Limb (tissue), 2 donors: Measurements from ENCODE around the gene TMEM255B.
A peak's percentile ranks its signal among the peaks of the same experiment; 100 is the strongest.
"Not testable (repeated sequence)": the region's sequence is repeated elsewhere in the genome, so short reads cannot be mapped to it uniquely, and the experiment has no call there.

Experiments used
- DNase-seq, 2 donors: peaks; one replicate each; pipeline ENCODE4 v3.0.0-alpha.2; 2016; ENCODE audit errors: extremely low spot score in 2 of 2

TMEM255B gene

DNA sequence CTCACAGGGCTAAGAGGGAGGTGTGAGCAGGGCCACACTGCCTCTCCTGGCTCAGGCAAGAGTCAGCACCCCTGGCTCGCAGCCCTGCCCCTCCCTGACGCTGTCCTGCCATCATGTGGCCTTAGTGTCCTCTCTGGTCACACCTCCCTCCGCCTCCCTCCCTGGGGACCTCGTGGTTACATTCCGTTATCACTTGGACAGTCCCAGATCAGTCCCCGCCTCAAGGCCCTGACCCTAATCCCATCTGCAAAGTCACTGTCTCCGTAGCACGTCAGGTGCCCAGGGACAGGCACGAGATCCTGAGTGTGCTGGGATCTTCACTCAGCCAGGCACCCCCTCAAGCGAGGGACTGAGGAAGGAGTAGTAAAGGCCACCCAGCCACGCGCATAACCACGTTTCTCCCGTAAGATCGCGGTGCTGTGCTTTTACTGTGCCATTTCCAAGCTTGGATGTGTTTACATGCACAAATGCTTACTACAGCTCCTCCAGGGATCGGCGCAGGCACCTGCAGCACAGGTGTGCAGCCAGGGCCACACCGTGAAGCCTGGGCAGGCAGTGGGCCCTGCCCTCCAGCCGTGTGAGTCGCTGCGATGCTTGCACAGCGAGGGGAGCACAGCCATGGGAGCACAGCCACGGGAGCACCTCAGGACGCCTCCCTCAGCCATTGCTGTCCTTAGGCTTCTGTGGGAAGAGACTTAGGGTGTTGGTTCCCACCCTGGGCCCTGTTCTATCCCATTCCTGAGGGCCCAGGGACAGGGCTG is 10.7 kb upstream of the TMEM255B start:
- no peak for DNase-seq

DNA sequence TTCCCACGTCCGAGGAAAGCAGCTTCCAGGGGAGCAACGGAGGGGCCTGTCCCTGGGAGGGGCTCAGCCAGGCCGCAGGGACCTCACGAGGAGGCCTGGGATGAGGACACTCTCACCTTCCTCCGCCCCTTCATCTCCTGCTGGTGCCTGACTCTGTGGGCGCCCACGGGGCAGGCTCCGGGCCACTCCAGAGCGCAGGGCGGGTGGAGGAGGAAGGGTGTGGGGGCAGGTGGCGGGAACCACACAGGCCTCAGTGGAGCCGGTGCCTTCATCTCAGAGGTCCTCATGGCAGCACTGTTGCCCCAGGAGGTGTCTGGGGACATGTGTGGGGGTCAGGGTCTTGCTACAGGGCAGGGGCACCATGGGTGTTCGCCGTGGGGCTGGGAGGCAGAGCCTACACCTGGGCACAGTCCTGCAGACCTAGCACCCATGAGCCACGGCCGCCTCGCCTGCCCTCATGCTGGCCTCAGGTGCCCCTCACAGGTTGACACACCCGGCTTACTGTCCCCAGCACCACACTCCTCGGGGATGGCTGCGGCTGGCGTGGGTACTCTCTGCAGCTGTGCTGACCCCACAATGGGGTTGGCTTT is 10.1 kb upstream of the TMEM255B start:
- no peak for DNase-seq

DNA sequence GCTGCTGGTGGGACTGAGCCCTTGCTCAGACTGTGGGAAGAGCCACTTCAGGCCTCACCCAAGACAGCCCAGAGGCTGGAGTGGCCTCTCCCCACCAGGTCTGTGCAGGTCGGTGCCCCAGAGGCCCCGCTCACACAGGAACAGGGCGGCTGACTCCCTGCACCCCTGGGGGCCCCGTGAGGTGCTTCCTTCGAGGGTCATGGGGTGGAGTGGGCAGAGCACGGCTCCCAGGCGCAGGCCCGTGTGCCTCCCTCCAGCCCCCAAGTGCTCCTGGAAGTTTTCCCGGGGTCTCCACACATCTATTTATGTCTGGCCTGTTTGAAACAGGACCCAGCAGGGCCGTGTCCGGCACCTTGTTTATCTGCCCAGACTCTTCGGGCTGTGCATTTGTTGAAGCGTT is 9.5 kb upstream of the TMEM255B start:
- no peak for DNase-seq

DNA sequence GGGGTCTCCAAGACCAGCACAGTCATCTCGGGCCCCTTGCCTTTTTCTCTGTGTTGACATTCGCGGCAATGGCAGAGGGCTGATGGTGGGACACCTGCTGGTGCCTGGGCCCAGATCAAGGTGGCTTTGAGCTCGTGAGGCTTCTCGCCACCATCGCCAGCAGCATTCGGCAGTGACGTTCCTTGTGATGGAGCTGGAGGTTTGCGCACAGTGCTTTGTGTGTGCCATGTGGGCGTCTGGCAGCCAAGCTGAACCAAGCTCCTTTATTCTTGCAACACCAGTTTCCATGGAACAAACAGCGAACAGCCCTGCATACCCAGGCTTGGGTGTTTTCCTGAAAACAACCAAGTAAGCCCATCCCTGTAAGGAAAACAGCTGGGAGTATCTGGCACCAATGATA is 9.1 kb upstream of the TMEM255B start:
- no peak for DNase-seq

DNA sequence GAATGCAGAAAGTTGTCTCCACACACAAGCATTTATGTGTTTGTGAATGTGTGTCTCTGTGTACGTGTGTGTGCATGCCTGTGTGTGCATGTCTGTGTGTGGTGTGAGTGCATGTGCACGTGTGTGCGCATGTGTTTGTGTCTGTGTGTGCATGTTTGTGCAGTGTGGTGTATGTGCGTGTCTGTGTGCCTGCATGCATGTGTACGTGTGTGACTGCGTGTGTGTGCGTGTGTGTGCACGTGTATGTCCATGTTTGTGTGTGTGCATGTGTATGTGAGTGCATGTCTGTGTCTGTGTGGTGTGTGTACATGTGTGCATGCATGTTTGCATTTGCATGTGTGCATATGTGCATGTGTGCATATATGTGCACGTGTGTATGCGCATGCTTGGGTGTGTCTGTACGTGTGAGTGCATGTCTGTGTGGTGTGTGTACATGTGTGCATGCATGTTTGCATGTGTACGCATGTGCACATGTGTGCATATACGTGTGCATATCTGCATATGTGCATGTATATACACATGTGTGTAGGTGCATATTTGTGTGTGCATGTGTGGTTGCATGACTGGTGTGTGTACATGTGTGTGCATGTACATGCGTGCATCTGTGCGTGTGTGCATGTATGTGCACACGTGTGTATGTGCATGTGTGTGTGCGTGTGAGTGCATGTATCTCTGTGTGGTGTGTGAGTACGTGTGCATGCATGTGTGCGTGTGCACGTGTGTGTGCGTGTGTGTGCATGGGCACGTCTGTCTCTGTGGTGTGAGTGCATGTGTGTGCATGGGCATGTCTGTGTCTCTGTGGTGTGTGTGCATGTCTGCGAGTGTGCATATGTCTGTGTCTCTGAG is 8.2 kb upstream of the TMEM255B start:
- no peak for DNase-seq

DNA sequence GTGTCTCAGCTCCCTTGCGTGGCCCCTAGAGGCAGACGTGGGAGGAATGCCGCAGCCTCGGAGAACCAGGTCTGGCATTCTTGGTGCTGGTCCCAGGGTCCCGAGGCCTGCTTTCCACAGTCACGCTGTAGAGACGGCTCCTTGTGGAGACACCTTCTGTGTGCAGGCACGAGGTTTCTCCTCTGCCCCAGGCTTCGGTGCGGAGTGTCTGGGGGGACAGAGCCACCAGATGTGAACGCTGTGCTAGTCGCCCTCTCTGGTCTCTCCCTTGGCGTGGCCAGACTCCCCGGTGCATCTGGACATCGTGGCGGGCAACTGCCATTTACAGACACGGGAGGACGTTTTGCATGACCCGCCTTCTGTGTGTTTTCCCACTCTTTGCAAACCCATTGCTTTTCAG is 7.5 kb upstream of the TMEM255B start:
- no peak for DNase-seq

DNA sequence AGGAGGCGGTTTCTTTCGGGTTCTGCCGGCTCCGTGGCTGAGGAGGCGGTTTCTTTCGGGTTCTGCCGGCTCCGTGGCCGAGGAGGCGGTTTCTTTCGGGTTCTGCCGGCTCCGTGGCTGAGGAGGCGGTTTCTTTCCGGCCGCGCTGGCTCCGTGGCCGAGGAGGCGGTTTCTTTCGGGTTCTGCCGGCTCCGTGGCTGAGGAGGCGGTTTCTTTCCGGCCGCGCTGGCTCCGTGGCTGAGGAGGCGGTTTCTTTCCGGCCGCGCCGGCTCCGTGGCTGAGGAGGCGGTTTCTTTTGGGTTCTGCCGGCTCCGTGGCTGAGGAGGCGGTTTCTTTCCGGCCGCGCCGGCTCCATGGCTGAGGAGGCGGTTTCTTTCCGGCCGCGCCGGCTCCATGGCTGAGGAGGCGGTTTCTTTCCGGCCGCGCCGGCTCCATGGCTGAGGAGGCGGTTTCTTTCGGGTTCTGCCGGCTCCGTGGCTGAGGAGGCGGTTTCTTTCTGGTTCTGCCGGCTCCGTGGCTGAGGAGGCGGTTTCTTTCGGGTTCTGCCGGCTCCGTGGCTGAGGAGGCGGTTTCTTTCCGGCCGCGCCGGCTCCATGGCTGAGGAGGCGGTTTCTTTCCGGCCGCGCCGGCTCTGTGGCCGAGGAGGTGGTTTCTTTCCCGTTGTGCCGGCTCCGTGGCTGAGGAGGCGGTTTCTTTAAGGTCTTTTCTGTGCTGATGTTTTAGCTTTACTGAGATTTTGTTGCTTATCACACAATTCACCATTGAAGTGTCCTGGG is 6.6 kb upstream of the TMEM255B start:
- DNase-seq = not testable (repeated sequence)

DNA sequence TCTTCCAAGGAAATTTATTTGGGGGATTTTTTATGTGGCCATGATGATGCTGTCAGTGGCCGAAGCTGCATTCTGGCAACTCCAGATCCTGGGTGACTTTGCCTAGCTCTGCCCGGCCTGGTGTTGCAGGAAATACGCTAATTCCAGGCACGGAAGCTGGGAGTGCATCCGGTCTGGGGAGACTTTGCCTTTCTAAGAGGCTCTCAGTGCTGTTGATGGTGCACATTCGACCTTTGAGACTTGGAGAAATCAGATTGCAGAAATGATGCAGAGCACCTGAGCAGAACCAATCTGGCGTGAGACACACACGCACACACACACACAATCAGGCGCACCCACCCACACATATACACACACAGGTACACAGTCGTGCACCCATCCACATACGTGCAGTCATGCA is 5.9 kb upstream of the TMEM255B start:
- no peak for DNase-seq

DNA sequence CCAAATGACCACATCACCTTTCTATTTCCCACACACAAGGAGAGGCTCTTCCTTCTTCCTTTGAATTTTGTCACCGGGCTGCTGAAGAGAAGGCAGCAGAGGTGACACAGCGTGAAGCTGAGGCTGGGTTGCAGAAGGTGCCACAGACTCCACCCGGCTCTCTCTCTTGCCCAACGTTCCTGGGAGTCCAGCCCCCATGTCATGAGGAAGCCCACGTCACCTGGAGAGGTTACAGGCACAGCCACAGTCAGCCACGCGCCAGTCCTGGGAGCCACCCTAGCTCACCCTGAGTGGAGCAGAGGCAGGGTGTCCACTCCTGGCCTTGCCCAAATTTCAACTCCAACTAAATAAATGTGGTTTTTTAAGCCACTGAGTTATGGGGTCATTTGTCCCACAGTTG is 4.8 kb upstream of the TMEM255B start:
- no peak for DNase-seq

DNA sequence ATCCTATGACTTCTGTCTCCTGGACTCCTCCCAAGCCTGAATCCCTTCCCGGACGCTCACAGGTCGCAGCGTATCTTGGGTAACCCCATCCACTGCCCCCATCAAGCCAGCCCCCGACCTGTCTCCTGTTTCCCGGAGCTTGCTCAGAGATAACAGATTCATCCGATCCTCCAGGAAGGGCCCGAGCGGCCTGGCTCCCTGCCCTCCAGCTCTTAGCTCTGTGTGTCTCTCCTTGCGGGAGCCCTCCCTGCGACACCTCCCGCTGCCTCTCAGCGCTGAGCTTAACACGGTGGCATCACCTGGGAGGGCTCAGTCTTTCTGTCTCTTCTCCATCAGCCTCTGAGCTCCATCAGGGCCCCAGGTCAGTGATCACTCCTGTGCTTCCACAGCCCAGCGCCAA is 4.3 kb upstream of the TMEM255B start:
- DNase-seq = no peak

DNA sequence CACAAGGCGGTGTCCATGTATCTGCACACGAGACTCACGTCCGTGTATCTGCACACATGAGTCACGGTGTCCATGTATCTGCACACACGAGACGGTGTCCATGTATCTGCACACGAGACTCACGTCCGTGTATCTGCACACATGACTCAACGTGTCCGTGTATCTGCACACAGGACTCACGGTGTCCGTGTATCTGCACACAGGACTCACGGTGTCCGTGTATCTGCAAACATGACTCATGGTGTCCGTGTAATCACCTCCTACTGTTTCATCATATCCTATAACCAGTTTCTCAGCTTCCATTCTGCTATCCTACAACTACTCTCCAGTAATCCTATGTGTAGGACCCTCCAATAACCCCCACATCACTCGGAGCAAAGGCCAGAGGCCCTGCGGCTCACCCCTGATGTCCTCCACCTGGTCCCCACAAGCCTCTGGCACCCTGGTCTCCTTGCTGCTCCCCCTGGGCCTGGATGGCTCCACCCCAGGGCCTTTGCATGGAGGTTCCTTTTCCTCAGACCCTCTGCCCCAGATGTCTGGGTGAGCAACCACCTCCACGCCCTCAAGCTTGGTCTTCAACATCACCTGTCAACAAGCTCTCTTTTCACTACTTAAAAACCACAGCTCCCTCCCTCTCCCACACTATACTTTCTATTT is 2.5 kb upstream of the TMEM255B start:
- no peak for DNase-seq

DNA sequence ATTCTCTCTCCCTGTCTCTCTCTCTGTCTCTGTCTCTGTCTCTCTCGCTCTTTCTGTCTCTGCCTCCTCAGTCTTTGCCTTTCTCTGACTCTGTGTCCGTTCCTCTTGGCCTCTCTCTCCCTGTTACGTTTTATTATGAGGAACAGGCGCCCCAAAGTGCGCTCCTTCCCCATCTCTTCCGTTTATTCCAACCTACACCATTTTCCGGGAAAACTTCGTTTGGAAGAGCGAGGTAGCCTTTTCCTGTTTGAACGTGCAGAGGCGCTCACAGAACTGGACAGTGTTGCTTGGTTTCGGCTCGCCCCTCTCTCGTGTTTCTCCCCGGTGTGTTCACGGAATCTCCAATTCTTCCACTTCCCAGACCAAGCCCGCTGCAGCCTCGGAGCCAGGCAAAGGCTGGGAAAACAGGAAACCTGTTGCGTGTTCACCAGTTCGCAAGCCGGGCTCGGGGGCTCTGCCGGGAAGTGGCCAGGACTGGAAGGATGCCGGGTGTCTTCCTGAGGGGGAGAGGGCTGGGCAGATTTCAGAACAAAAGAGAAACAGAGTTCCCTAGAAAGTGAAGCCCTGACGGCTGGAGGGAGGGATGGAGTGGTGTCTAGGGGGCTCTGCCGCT is 605 bp downstream of the TMEM255B start:
- peak in 1 of 2 donors; percentile 66 for DNase-seq

DNA sequence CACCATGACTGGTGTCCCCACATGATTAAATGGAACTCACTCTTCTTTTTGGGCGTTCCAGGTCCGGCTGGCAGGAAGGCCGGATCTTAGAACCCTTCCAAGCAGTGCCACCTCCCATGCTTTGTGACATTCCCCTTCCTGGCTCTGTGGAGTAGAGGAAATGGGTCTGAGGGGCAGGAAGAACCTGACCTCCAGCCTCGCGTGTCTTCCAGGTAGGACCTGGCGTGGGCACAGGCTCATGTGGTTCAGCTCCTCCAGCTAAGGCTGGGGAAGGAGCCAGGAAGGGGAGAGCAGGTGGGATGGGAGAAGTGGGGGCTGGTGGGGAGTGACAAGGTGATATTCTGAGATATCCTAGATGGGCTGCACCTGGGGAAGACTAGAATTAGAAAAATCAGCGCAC is 2.1 kb downstream of the TMEM255B start:
- peak in 1 of 2 donors; percentile 11 for DNase-seq

DNA sequence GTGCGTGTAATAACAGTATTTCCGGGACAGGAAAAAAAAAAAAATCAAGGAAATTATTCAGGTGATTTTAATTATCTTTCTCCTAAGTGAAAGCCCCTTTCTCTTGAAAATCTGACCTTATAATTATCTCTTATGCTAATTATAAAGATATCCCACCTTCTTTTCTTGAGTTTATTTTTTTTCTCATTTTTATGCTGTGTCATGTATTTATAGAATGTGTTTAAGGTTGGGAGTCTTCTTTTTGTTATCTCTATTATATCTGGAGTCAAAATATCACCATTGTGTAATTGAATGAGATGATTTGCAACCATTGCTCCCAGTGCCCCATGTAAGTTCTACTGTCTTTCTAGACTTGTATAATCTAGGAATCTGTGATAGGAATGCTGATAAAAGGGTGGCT is 3.0 kb downstream of the TMEM255B start:
- no peak for DNase-seq

DNA sequence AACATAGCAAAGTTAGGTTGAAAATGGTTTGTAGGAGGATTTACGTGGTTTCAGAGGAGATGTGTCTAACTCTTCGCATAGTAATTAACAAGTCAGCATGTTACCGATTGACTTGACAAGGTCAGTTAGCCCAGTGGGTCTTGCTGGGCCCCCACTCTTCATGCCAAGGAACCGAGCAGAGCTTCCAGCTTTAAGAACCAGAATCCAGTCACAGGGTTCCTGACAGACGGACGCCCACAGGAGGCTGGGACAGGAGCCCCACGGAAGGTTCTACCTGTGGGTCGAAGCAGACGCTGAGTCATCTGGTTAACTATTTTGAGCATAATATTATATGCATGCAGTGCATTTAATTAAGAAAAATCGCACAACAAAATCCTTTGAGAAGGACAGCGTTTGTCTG is 3.5 kb downstream of the TMEM255B start:
- DNase-seq = no peak

DNA sequence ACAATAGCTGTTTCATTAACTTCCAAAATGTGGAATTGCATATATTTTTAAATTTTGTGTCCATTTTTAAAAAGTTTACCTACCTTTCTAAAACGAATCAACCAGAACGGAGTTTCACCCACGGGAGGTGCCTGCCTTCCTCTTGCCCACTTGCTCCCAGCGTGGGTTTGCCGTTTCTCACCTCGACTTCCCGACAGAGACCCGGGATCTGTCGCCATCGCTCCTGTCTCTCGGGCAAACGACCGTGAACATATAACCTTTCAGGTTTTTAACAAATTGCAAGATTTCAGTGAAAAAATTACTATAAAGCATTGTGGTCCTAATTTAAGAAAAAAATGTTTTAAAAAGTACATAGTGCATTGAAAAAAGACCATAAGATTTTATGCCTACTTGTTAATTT is 4.2 kb downstream of the TMEM255B start:
- DNase-seq = no peak

DNA sequence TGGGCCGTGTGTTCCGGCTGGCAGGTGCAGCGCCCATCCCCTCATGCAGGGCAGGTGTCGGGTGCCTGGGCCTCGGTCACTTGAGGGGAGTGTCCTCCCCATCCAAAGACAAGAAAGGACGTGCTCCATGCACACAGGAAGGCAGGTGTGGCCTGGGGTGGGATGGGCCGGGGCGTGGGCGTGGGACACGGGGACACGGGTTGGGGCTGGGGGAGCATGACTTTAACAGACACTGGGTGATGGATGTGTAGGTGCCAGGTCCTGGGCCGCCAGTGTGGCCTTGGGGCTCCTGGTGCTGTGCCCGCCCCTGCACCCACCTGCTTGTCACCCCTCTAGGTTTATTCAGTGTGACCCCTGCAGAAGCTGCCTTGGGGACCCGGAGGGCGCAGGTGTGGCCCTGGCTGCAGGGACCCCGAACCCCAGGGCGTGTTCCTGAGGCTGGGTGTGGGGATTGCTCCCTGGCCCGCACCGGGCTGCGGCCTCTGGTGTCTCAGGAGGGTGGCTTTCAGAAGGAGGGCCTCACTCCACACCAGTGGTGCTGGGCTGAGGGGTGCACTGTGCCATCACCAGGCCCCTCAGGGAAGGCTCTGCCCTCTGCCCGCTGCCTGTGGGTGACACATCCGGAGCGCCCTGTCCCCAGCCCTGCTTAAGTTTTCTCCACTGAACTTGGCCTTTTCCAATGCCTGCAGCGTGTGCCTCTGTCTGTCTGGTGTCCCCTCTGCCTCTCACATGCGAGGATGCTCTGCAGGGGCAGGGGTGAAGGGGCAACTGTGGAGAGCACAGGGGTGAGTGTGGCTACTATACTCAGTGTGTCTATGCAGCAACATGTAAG is 5.2 kb downstream of the TMEM255B start:
- peak in 1 of 2 donors; percentile 13 for DNase-seq

DNA sequence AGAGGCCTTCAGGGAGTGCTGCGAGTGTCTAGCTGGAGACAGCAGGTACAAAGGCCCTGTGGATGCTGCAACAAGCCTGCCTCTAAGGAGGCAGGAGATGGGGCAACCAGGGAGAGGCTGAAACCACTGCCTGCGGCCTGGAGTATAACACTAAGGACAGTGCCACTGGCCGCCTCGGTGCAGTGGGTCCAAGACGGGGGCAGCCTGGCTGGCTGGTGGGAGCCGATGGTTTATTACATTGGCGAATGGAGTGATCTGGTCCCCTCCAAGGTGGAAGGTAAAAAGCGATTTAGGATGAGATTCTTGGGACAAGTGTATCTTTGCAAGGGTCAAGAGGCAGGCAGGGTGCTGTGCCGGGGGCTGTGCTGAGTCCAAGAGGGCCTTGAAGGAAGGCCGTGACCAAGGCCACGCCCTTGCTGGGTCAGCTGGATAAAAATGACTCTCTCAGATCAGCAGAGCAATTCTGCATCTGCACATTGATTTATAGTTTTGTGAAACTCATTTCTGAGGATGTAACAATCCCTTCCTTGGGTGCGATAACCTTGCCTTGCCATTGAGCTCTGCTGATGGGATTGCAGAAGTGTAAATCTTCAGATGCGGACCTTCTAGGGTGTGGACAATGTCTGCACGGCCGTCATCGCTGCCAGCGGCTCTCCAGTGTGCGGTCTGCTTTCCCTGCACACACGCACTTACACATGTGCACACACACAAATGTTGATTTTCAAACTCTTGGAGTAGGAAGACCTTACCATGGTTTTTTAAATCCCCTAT is 6.0 kb downstream of the TMEM255B start:
- DNase-seq = no peak

DNA sequence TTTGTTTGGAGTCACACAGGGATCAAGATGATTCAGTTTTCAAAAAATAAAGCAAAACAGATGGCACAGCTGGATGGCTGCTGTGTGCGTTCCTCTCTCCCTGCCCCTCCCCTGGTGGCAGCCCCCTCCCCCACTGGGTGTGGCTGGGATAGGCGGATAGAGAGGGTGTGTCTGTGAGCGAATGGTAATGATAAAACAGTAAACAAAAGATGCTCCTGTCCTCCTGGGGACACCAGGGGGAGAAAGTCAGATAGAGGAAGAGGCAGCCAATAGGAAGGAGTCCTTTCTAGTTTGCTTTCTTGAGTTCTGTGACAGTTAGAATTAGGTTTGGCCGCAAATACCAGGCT is 6.5 kb downstream of the TMEM255B start:
- DNase-seq = peak in 1 of 2 donors; percentile 27
